SK-N-SH (cell line): ENCODE measurements around the gene JPH3. TPM values are rescaled to one million over a fixed set of nuclear protein-coding genes. Genes with fewer than 3 reads are reported as not detected.

Source experiments
- CTCF ChIA-PET: fragments of 300-600, 350-600 bp; formaldehyde crosslinking; extraction: SDS; loops from one replicate; lab custom pipeline; 2021; lab: Yijun Ruan, JAX
- POLR2A ChIA-PET: fragments of 350-600 bp; sonication (Branson Sonifier 250); formaldehyde crosslinking; extraction: SDS; loops from one replicate; lab custom pipeline; 2020; ENCODE audit warnings: antibody characterized with exemption, inconsistent platforms; lab: Yijun Ruan, JAX
- DNase-seq: peaks from one replicate; pipeline ENCODE4 v3.0.0; 2012
- H2AFZ ChIP-seq: fragments of 200-600 bp; sonication (generic); 2 replicates; pipeline ENCODE4 v1.8.1; 2016; ENCODE audit warnings: antibody characterized with exemption, mild to moderate bottlenecking, low read depth
- H3F3A ChIP-seq: fragments of 200-600 bp; sonication (generic); replicated peaks from 2 replicates; pipeline ENCODE3; 2016; ENCODE audit warnings: antibody characterized with exemption, mild to moderate bottlenecking; ENCODE audit not compliant: insufficient read depth
- H3K27ac ChIP-seq, 2 experiments: fragments of 200-500 bp in 1 of 2; fragments of 200-600 bp in 1 of 2; sonication (Bioruptor generic) in 1 of 2; sonication (generic), shearing (Covaris generic) in 1 of 2; 2 replicates each; pipeline versions ENCODE4 v1.5.1 to v1.6.1; 2014 to 2016; ENCODE audit warnings: low read depth in 2 of 2, inconsistent platforms in 1 of 2, low read length in 1 of 2, mild to moderate bottlenecking in 1 of 2, mixed read lengths in 1 of 2
- H3K27me3 ChIP-seq: fragments of 200-600 bp; sonication (generic), shearing (Covaris generic); 2 replicates; pipeline ENCODE4 v1.6.1; 2016; ENCODE audit warnings: mixed run types; ENCODE audit not compliant: insufficient read depth
- H3K36me3 ChIP-seq, 2 experiments: fragments of 200-500 bp in 1 of 2; fragments of 200-600 bp in 1 of 2; sonication (Bioruptor generic) in 1 of 2; sonication (generic) in 1 of 2; replicated peaks in 1 of 2; 2 replicates each; pipeline versions ENCODE3 to v1.5.1; 2014 to 2016; ENCODE audit warnings: low read length in 1 of 2, mild to moderate bottlenecking in 1 of 2; ENCODE audit not compliant: insufficient read depth in 2 of 2, control insufficient read depth in 1 of 2
- H3K4me1 ChIP-seq, 2 experiments: fragments of 200-500 bp in 1 of 2; fragments of 200-600 bp in 1 of 2; sonication (Bioruptor generic) in 1 of 2; sonication (generic), shearing (Covaris generic) in 1 of 2; 2 replicates each; pipeline versions ENCODE4 v1.5.1 to v1.6.1; 2014 to 2016; ENCODE audit warnings: low read depth in 1 of 2, low read length in 1 of 2, mixed run types in 1 of 2; ENCODE audit not compliant: insufficient read depth in 2 of 2, control insufficient read depth in 1 of 2
- H3K4me2 ChIP-seq: fragments of 200-600 bp; sonication (generic), shearing (Covaris generic); 2 replicates; pipeline ENCODE4 v1.6.1; 2017; ENCODE audit warnings: mixed run types
- H3K4me3 ChIP-seq, 2 experiments: fragments of 200-500 bp in 1 of 2; fragments of 200-600 bp in 1 of 2; sonication (Bioruptor generic) in 1 of 2; sonication (generic), shearing (Covaris generic) in 1 of 2; 2 replicates each; pipeline versions ENCODE4 v1.5.1 to v1.8.1; 2014 to 2016; ENCODE audit warnings: low read depth in 2 of 2, inconsistent platforms in 1 of 2, low read length in 1 of 2, mild to moderate bottlenecking in 1 of 2, mixed read lengths in 1 of 2, moderate library complexity in 1 of 2
- H3K79me2 ChIP-seq: fragments of 200-600 bp; sonication (generic); 2 replicates; pipeline ENCODE4 v1.8.1; 2017; ENCODE audit warnings: mild to moderate bottlenecking; ENCODE audit not compliant: insufficient read depth
- H3K9ac ChIP-seq: fragments of 200-600 bp; sonication (generic); 2 replicates; pipeline ENCODE4 v1.6.1; 2017; ENCODE audit warnings: mixed run types
- H3K9me2 ChIP-seq: fragments of 200-600 bp; sonication (generic); 2 replicates; pipeline ENCODE4 v1.6.1; 2017; ENCODE audit warnings: mixed run types
- H3K9me3 ChIP-seq: fragments of 200-600 bp; sonication (generic); 2 replicates; pipeline ENCODE4 v1.6.1; 2017; ENCODE audit warnings: mixed run types, mild to moderate bottlenecking, moderate library complexity
- H4K20me1 ChIP-seq: fragments of 200-600 bp; sonication (generic); 2 replicates; pipeline ENCODE4 v1.6.1; 2017; ENCODE audit warnings: mild to moderate bottlenecking, mixed run types; ENCODE audit not compliant: insufficient read depth
- CHD2 ChIP-seq: fragments of 150-350 bp; IDR thresholded peaks from 2 replicates; pipeline ENCODE4 v1.6.1; 2018; ENCODE audit warnings: low read length; ENCODE audit not compliant: partially characterized antibody
- EP300 ChIP-seq, 2 experiments: IDR thresholded peaks; 2 replicates each; pipeline versions ENCODE4 v1.4.0 to v1.6.1; 2012; ENCODE audit warnings: borderline replicate concordance in 1 of 2, low read depth in 1 of 2, low read length in 1 of 2
- FOSL2 ChIP-seq: IDR thresholded peaks from 2 replicates; pipeline ENCODE4 v1.4.0; 2012; ENCODE audit warnings: low read depth, mild to moderate bottlenecking, moderate library complexity, borderline replicate concordance
- FOXJ3 ChIP-seq: sonication (generic); formaldehyde crosslinking; IDR thresholded peaks from 2 replicates; pipeline ENCODE4 v1.5.1; 2020; ENCODE audit warnings: mild to moderate bottlenecking, missing genetic modification reagents
- FOXM1 ChIP-seq: IDR thresholded peaks from 2 replicates; pipeline ENCODE4 v1.4.0; 2012; ENCODE audit warnings: low read depth, mild to moderate bottlenecking
- GATA2 ChIP-seq: sonication (generic); formaldehyde crosslinking; IDR thresholded peaks from 2 replicates; pipeline ENCODE4 v1.5.0; 2020; ENCODE audit warnings: mild to moderate bottlenecking, missing genetic modification reagents
- JUND ChIP-seq: IDR thresholded peaks from 2 replicates; pipeline ENCODE4 v1.4.0; 2012
- MEF2A ChIP-seq: IDR thresholded peaks from 2 replicates; pipeline ENCODE4 v1.4.0; 2012; ENCODE audit warnings: low read depth, borderline replicate concordance
- PBX3 ChIP-seq: IDR thresholded peaks from 2 replicates; pipeline ENCODE4; 2012
- REST ChIP-seq: IDR thresholded peaks from 2 replicates; pipeline ENCODE4 v1.6.1; 2012; ENCODE audit warnings: mild to moderate bottlenecking, low read depth, low read length, moderate library complexity
- RFX5 ChIP-seq: IDR thresholded peaks from 2 replicates; pipeline ENCODE4 v1.6.1; 2012; ENCODE audit warnings: mild to moderate bottlenecking, improper control_type of control experiment, low read length
- RXRA ChIP-seq: IDR thresholded peaks from 2 replicates; pipeline ENCODE4 v1.4.0; 2012; ENCODE audit warnings: low read depth, mild to moderate bottlenecking, borderline replicate concordance
- SIN3A ChIP-seq: IDR thresholded peaks from 2 replicates; pipeline ENCODE4 v1.6.1; 2012; ENCODE audit warnings: low read depth, mild to moderate bottlenecking, low read length, moderate library complexity, borderline replicate concordance
- SMC3 ChIP-seq: IDR thresholded peaks from 2 replicates; pipeline ENCODE4 v1.6.1; 2012; ENCODE audit warnings: low read depth, low read length, improper control_type of control experiment
- TAF1 ChIP-seq: IDR thresholded peaks from 2 replicates; pipeline ENCODE4 v1.6.1; 2012; ENCODE audit warnings: low read depth, mild to moderate bottlenecking, low read length, moderate library complexity, borderline replicate concordance
- USF1 ChIP-seq: IDR thresholded peaks from 2 replicates; pipeline ENCODE4 v1.4.0; 2012; ENCODE audit warnings: low read depth, borderline replicate concordance
- YY1 ChIP-seq: IDR thresholded peaks from 2 replicates; pipeline ENCODE4 v1.4.0; 2012; ENCODE audit warnings: low read depth, mild to moderate bottlenecking
- ZBTB33 ChIP-seq: IDR thresholded peaks from 2 replicates; pipeline ENCODE4 v1.4.0; 2012; ENCODE audit warnings: low read depth, borderline replicate concordance
- WGBS: methylation state at CpG from one replicate; pipeline ENCODE4 v1.1.6; 2017; ENCODE audit warnings: low lambda C conversion rate; 5-methylcytosine and 5-hydroxymethylcytosine counted together
- polyA plus RNA-seq, 3 experiments: library from polyadenylated mRNA; depleted of rRNA; stranded (reverse); fragments of >200 nt; gene quantifications; 2 replicates each; pipeline ENCODE4 v1.2.3, GENCODE V29; 2012

The JPH3 gene
- polyA plus RNA-seq, 1 of the 3 experiments (the other 2 are of a cell fraction), result 0.25 TPM

GRCh38 chr16:87685405-87685755 is 83.1 kb downstream of the JPH3 start:
- TF ChIP-seq JUND (no peak), RXRA (no peak), PBX3 (no peak), YY1 (no peak), RFX5 (no peak), ZBTB33 (no peak), SIN3A (no peak), CHD2 (no peak), SMC3 (no peak)
- no peak overlapping the region for H3K9ac ChIP-seq
- no peaks in the 10 kb centered on the region for H3K9me2 ChIP-seq
- H3K27ac ChIP-seq, result no peak overlapping the region
- H3K79me2 ChIP-seq, result no peaks in the 10 kb centered on the region
- H3K4me2 ChIP-seq, result no peak overlapping the region
- H4K20me1 ChIP-seq, result no peaks in the 10 kb centered on the region
- no peak for DNase-seq
- CTCF ChIA-PET, result interaction anchor here (1.4 to 1.9 kb wide), 2 partner anchors 17 to 96 kb away, joined by 3 to 4 read pairs; no protein-coding TSS in a partner anchor
- peaks cover 0 to 3% of the 10 kb centered on the region in 2 experiments; a peak in 1 of 4 replicates for H3K4me1 ChIP-seq
- no peak overlapping the region for H2AFZ ChIP-seq
- POLR2A ChIA-PET, result no interaction called here
- 80% methylated on average over 19 of the region's 19 CpGs for WGBS
- no peaks in the 10 kb centered on the region for H3K36me3 ChIP-seq
- no peaks in the 10 kb centered on the region; the same call in 1 of the 2 replicates for H3K27me3 ChIP-seq
- H3F3A ChIP-seq, result no peaks in the 10 kb centered on the region
- no peaks in the 10 kb centered on the region for H3K9me3 ChIP-seq
- no peak overlapping the region for H3K4me3 ChIP-seq

GRCh38 chr16:87685766-87686165 is 83.5 kb downstream of the JPH3 start:
- Histone ChIP-seq H3K79me2 (no peaks in the 10 kb centered on the region), H3K9me2 (no peaks in the 10 kb centered on the region), H3K9ac (no peak overlapping the region), H3K36me3 (no peaks in the 10 kb centered on the region), H3K4me3 (no peak overlapping the region), H3K27me3 (no peaks in the 10 kb centered on the region; the same call in 1 of the 2 replicates), H3K4me1 (peaks cover 0 to 3% of the 10 kb centered on the region in 2 experiments; a peak in 1 of 4 replicates), H4K20me1 (no peaks in the 10 kb centered on the region), H3K9me3 (no peaks in the 10 kb centered on the region), H3K4me2 (no peak overlapping the region)
- 73% methylated on average over 13 of the region's 13 CpGs for WGBS
- ChIA-PET POLR2A (no interaction called here), CTCF (interaction anchor here (1.4 to 1.9 kb wide), 2 partner anchors 17 to 97 kb away, joined by 3 to 4 read pairs; no protein-coding TSS in a partner anchor)
- DNase-seq, result no peak
- TF ChIP-seq RFX5 (no peak), GATA2 (CRISPR knock-in tag) (no peak), FOSL2 (no peak), FOXM1 (no peak), EP300 (IDR thresholded peaks at IDR 0.05; ENCODE audit: borderline replicate concordance in 1 of 2, low read depth in 1 of 2, low read length in 1 of 2) (no peak), TAF1 (no peak), MEF2A (no peak), REST (no peak), CHD2 (no peak), FOXJ3 (CRISPR knock-in tag) (no peak), USF1 (no peak)
- TF ChIP-seq, all 33 proteins: peak for 0
- H2AFZ ChIP-seq, result no peak overlapping the region
- H3K27ac ChIP-seq, result no peak overlapping the region
- H3F3A ChIP-seq, result no peaks in the 10 kb centered on the region
